ENCODE results near the gene GALNT6. TPM values are rescaled to one million over a fixed set of nuclear protein-coding genes. Genes with fewer than 3 reads are reported as not detected.

GALNT6 gene
- total RNA-seq, 4 donors from 2014 or later = 5.8 to 14.1 (median 9.3) TPM

DNA sequence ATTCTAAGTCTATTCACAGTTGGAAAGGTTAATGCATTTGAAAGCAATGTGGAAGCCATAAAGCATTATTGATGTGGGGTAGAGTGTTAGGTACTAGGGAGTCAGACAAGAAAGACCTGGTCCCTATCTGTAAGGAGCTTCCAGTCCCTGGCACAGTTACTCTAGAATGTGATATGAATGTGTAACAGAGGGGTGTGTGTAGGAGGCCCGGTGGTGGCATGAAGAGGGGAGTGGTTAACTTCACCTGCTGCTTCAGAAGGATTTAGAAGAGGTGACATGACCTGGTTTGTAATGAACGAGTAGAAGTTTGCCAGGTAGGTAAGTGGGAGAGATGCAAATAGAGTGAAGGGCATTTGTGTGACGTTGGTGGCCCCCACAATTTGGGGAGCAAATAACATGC, 15.1 kb upstream of the GALNT6 start:
- WGBS, 2 donors = 71 to 79% methylated on average over 3 of the region's 3 CpGs
- TF ChIP-seq, protein P1, sequence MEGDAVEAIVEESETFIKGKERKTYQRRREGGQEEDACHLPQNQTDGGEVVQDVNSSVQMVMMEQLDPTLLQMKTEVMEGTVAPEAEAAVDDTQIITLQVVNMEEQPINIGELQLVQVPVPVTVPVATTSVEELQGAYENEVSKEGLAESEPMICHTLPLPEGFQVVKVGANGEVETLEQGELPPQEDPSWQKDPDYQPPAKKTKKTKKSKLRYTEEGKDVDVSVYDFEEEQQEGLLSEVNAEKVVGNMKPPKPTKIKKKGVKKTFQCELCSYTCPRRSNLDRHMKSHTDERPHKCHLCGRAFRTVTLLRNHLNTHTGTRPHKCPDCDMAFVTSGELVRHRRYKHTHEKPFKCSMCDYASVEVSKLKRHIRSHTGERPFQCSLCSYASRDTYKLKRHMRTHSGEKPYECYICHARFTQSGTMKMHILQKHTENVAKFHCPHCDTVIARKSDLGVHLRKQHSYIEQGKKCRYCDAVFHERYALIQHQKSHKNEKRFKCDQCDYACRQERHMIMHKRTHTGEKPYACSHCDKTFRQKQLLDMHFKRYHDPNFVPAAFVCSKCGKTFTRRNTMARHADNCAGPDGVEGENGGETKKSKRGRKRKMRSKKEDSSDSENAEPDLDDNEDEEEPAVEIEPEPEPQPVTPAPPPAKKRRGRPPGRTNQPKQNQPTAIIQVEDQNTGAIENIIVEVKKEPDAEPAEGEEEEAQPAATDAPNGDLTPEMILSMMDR (IDR thresholded peaks at IDR 0.05) = no peak
- TF ChIP-seq POLR2A (IDR thresholded peaks at IDR 0.05) = no peak
- no peak overlapping the region for H3K27ac ChIP-seq
- no peak for DNase-seq
- no peak overlapping the region for H3K4me3 ChIP-seq (replicated peaks in 1 of 3)
- no peaks in the 10 kb centered on the region for H3K4me1 ChIP-seq
- no peaks in the 10 kb centered on the region for H3K9me3 ChIP-seq
- H3K36me3 ChIP-seq = no peaks in the 10 kb centered on the region
- H3K27me3 ChIP-seq = no peaks in the 10 kb centered on the region
- intact Hi-C loops (cut with DNase I) = no loop called here

DNA sequence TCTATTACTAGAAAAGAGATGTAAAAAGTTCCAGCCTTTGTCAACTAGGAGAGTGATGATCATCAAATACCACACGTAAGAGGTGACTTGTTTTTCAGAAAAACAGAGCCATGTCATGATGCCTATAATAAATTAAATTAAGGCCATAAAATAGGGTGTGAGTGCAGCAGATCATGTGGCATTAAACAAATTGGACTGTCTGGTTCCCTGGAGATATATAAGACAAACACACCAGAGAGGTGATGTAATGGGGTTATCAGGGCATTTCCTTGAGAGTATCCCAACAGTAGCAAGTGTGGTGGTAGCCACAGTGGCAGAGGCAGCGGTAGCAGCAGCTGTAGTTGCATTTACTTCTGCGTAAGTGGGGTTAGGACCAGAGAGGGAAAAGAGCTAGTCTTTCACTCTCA, 14.6 kb upstream of the GALNT6 start:
- TF ChIP-seq, protein P1 (IDR thresholded peaks at IDR 0.05) = no peak
- no peak for TF ChIP-seq POLR2A (IDR thresholded peaks at IDR 0.05)
- Histone ChIP-seq H3K27ac (no peak overlapping the region), H3K9me3 (no peaks in the 10 kb centered on the region), H3K36me3 (no peaks in the 10 kb centered on the region), H3K4me1 (no peaks in the 10 kb centered on the region), H3K27me3 (no peaks in the 10 kb centered on the region), H3K4me3 (replicated peaks in 1 of 3) (no peak overlapping the region)
- no peak for DNase-seq
- 88 to 93% methylated on average over 3 of the region's 3 CpGs for WGBS, 2 donors
- intact Hi-C loops (cut with DNase I) = no loop called here

DNA sequence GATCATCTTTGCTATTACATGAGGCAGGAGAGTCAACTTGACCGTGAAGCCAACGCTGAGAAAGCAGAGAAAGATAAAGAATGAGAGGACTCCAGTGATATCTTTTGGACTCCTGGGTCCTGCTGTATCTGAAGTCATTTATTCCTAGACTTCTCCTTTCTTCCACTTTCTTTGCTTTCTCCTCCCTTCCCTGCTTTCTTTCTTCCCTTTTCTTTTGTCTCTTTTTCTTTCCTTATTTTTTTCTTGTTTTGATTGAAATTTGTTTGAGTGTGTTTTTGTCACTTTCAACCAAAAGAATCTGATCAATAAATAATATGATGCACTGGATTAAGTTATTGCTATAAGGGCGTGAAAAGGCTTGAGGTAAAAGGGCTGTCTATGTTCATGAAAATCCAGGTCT, 13.4 kb upstream of the GALNT6 start:
- intact Hi-C loops (cut with DNase I) = no loop called here
- Histone ChIP-seq H3K4me1 (no peaks in the 10 kb centered on the region), H3K9me3 (no peaks in the 10 kb centered on the region), H3K27ac (no peak overlapping the region), H3K36me3 (no peaks in the 10 kb centered on the region), H3K27me3 (no peaks in the 10 kb centered on the region), H3K4me3 (replicated peaks in 1 of 3) (no peak overlapping the region)
- TF ChIP-seq, protein P1 (IDR thresholded peaks at IDR 0.05) = no peak
- TF ChIP-seq POLR2A (IDR thresholded peaks at IDR 0.05) = no peak
- DNase-seq = no peak
- 93 to 94% methylated on average over 3 of the region's 3 CpGs for WGBS, 2 donors

DNA sequence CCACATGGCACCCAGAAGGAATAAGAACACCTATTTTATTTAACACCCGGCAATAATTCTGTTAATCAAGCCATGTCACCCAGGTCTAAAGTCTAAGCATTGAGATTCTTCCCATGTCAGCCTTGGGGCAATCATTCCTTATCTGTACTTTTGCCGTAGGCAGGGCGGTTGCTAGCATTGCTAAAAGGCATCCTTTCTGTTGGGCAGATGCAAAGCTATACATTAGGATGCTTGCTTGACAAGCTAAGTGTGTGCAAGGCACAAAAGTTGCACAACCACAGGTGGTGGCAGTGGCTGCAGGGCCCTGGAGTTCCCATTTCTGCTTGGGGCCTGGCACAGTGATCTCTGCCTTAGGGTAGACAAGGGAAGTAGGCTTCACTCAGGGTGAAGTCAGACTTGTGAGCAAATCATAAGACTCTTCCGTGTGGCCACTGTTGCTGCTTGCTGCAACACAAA, 12.5 kb upstream of the GALNT6 start:
- WGBS, 2 donors = 88 to 96% methylated on average over 4 of the region's 4 CpGs
- TF ChIP-seq, protein P1 (IDR thresholded peaks at IDR 0.05) = no peak
- TF ChIP-seq POLR2A (IDR thresholded peaks at IDR 0.05) = no peak
- H3K27me3 ChIP-seq = no peaks in the 10 kb centered on the region
- H3K4me1 ChIP-seq = no peaks in the 10 kb centered on the region
- H3K9me3 ChIP-seq = no peaks in the 10 kb centered on the region
- no peak for DNase-seq
- no peak overlapping the region for H3K4me3 ChIP-seq (replicated peaks in 1 of 3)
- no peaks in the 10 kb centered on the region for H3K36me3 ChIP-seq
- H3K27ac ChIP-seq = no peak overlapping the region
- intact Hi-C loops (cut with DNase I) = no loop called here

DNA sequence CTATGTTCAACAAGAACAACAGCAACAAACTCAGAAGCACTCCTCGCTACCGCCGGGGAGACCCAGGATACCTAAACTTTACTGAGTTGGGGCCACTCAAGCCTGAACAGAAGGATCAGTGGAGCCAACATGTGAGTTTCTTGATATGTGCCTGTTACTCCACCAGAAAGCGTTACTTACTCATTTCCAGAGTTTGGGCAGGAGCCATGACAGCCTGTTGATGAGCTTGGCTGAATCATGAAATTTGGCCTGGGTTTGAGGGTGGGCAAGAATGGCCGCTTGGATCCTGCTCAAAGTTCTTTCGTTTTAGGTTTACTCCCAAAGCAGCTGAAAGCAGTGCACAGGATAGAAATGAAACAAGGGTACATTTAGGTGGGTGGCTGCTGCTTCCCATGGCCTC, 12.0 kb upstream of the GALNT6 start:
- Histone ChIP-seq H3K4me3 (replicated peaks in 1 of 3) (no peak overlapping the region), H3K27ac (no peak overlapping the region), H3K9me3 (no peaks in the 10 kb centered on the region), H3K4me1 (no peaks in the 10 kb centered on the region), H3K36me3 (no peaks in the 10 kb centered on the region), H3K27me3 (no peaks in the 10 kb centered on the region)
- WGBS, 2 donors = 91 to 95% methylated on average over 6 of the region's 6 CpGs
- TF ChIP-seq, protein P1 (IDR thresholded peaks at IDR 0.05) = no peak
- TF ChIP-seq POLR2A (IDR thresholded peaks at IDR 0.05) = no peak
- DNase-seq = no peak
- intact Hi-C loops (cut with DNase I) = no loop called here

Measured in thyroid gland (tissue), 4 donors.